ENCODE data around the gene RBM20. TPM values are rescaled to one million over a fixed set of nuclear protein-coding genes. Genes with fewer than 3 reads are reported as not detected.

RBM20 gene
- total and polyA plus RNA-seq, 12 donors = 0.07 to 2.3 (median 0.28) TPM; not detected in 2

DNA sequence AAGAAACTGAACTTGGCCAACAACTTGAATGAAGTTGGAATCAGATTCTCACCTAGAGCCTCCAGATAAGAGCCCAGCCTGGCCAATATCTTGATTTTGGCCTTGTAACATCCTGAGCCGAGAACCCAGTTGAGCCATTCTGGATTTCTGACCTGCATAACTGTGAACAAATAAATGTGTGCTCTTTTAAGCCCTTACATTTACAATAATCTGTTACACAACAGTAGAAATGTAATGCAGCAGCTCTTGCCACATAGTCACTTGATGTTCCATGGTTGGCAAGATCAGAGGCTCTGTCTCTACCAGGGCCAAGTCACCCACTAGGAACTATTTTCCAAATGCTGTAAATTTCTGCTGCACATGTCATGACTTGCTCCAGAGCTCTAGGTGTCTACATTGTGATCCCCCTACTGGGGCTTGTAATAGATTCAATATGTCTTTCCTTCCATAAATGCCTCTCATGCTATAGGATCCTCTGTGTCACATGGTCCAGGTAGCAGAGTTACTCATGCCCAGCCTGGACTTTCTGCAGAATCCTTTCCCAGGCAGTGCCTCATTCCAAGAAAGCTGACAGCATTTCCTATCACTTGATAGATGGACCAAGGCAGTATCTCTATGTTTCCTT lies 11.4 kb upstream of the RBM20 start:
- DNase-seq = no peak

DNA sequence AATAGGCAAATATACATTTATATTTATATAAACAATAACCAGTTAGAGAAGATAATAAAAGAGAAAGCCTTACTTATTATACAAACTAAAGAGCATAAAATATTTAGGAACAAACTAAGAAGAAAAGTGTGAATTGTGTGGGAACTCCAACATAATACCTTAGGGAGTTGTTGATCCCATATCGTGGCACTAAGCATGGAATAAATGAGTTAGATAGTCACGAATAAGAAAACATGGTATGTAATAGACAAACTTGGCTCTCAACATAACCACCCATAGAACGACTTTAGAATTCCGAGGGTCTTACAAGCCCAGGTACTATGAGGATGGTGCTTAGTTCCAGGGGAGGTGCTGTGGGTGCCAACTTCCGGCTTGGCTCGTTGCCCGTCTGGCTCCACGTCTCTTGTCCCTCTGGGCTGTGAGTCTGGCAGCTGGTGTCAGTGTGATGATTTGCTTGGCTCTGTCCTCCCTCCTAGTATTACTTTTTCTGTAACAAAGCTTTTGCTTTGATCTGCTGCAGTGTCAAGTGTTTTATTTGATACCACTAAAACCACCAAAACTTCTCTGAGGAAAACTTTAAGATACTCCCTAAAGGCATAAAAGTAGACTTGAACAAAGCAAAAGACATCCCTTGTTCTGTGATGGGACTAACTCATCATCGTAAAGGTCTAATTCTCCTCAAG lies 9.5 kb upstream of the RBM20 start:
- Histone ChIP-seq H3K9me3 (replicated peaks in 1 of 3) (no peaks in the 10 kb centered on the region), H3K4me1 (replicated peaks in 1 of 2) (no peaks in the 10 kb centered on the region), H3K27ac (no peak overlapping the region), H3K36me3 (replicated peaks in 1 of 2) (no peaks in the 10 kb centered on the region), H3K4me3 (no peak overlapping the region), H3K27me3 (no peaks in the 10 kb centered on the region)
- DNase-seq = no peak
- TF ChIP-seq, protein P1, sequence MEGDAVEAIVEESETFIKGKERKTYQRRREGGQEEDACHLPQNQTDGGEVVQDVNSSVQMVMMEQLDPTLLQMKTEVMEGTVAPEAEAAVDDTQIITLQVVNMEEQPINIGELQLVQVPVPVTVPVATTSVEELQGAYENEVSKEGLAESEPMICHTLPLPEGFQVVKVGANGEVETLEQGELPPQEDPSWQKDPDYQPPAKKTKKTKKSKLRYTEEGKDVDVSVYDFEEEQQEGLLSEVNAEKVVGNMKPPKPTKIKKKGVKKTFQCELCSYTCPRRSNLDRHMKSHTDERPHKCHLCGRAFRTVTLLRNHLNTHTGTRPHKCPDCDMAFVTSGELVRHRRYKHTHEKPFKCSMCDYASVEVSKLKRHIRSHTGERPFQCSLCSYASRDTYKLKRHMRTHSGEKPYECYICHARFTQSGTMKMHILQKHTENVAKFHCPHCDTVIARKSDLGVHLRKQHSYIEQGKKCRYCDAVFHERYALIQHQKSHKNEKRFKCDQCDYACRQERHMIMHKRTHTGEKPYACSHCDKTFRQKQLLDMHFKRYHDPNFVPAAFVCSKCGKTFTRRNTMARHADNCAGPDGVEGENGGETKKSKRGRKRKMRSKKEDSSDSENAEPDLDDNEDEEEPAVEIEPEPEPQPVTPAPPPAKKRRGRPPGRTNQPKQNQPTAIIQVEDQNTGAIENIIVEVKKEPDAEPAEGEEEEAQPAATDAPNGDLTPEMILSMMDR (IDR thresholded peaks at IDR 0.05) = no peak
- no peak for TF ChIP-seq POLR2A (IDR thresholded peaks at IDR 0.05)
- WGBS, 4 donors = 52 to 62% (median 57%) methylated on average over 9 of the region's 9 CpGs
- intact Hi-C loops (cut with DNase I) = no loop called here

More for the DNA sequence above, 11.4 kb upstream of the RBM20 start:
- Histone ChIP-seq H3K9me3 (replicated peaks in 1 of 3) (no peaks in the 10 kb centered on the region), H3K36me3 (replicated peaks in 1 of 2) (no peaks in the 10 kb centered on the region), H3K4me1 (replicated peaks in 1 of 2) (no peaks in the 10 kb centered on the region), H3K27me3 (no peaks in the 10 kb centered on the region), H3K4me3 (no peak overlapping the region), H3K27ac (no peak overlapping the region)
- intact Hi-C loops (cut with DNase I) = no loop called here
- WGBS, 4 donors = 98 to 100% (median 100%) methylated on average over 1 of the region's 1 CpG
- TF ChIP-seq POLR2A (IDR thresholded peaks at IDR 0.05) = no peak
- TF ChIP-seq, protein P1 (IDR thresholded peaks at IDR 0.05) = no peak

DNA sequence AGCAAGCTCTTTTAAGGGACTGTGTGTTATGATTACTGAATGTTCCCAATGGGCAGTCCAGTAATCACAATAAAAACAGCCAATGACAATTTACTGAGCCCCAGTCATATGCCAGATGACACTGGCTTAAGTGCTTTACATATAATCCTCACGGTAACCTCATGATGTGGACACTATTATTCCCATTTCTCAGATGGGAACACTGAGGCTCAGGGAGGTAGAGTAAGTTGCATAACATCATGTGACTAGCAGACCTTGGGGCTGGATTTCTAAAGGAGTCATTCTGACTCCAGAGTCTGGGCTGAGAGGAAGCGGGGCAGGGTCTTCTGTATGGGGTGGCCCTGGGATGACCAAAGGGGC lies 7.6 kb upstream of the RBM20 start:
- Histone ChIP-seq H3K36me3 (replicated peaks in 1 of 2) (no peaks in the 10 kb centered on the region), H3K27ac (no peak overlapping the region), H3K27me3 (no peaks in the 10 kb centered on the region), H3K9me3 (replicated peaks in 1 of 3) (no peaks in the 10 kb centered on the region), H3K4me3 (no peak overlapping the region), H3K4me1 (replicated peaks in 1 of 2) (no peaks in the 10 kb centered on the region)
- 93 to 95% (median 93%) methylated on average over 2 of the region's 2 CpGs; no CpG with 5 or more reads in 1 of the 4 donors for WGBS, 4 donors
- TF ChIP-seq, protein P1 (IDR thresholded peaks at IDR 0.05) = no peak
- TF ChIP-seq POLR2A (IDR thresholded peaks at IDR 0.05) = no peak
- no peak for DNase-seq
- intact Hi-C loops (cut with DNase I) = no loop called here

DNA sequence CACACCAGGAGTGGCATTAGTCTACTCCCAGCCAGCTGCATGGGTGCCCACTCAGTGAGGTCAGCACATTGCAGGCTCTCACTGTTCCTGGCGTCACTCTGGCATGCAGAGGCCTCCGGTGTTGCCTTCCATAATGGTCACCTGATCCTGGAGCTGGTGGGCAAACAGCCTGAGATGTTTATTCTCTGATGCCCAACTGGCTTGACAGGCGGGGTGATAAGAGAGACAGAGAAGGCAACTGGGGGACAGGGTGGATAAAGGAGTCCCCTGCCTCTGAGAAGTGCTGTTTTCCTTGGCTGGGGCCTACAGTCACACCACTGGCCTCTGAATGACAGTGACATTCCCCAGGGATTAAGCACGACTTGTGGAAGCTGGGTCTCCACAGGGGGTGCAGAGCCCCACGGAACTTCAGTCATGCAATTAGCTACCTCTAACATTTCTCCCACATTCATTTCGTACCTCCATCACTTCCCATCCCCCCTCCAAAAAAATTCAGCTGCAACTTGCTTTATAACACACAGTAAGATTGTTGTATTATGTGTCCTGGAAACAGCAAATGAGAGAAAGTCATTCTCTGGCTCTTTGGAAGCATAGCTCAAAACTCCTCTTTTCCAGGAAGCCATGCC lies 7.1 kb upstream of the RBM20 start:
- intact Hi-C loops (cut with DNase I) = no loop called here
- WGBS, 4 donors = 59 to 79% (median 64%) methylated on average over 6 of the region's 6 CpGs
- no peak for DNase-seq
- no peak overlapping the region for H3K4me3 ChIP-seq
- no peak for TF ChIP-seq POLR2A (IDR thresholded peaks at IDR 0.05)
- TF ChIP-seq, protein P1 (IDR thresholded peaks at IDR 0.05) = no peak
- no peaks in the 10 kb centered on the region for H3K4me1 ChIP-seq (replicated peaks in 1 of 2)
- H3K36me3 ChIP-seq (replicated peaks in 1 of 2) = no peaks in the 10 kb centered on the region
- H3K9me3 ChIP-seq (replicated peaks in 1 of 3) = no peaks in the 10 kb centered on the region
- no peak overlapping the region for H3K27ac ChIP-seq
- H3K27me3 ChIP-seq = peaks cover 2% of the 10 kb centered on the region

All from adrenal gland (tissue), 12 donors.